ENCODE results near the gene GLIS1.

GLIS1 gene

DNA sequence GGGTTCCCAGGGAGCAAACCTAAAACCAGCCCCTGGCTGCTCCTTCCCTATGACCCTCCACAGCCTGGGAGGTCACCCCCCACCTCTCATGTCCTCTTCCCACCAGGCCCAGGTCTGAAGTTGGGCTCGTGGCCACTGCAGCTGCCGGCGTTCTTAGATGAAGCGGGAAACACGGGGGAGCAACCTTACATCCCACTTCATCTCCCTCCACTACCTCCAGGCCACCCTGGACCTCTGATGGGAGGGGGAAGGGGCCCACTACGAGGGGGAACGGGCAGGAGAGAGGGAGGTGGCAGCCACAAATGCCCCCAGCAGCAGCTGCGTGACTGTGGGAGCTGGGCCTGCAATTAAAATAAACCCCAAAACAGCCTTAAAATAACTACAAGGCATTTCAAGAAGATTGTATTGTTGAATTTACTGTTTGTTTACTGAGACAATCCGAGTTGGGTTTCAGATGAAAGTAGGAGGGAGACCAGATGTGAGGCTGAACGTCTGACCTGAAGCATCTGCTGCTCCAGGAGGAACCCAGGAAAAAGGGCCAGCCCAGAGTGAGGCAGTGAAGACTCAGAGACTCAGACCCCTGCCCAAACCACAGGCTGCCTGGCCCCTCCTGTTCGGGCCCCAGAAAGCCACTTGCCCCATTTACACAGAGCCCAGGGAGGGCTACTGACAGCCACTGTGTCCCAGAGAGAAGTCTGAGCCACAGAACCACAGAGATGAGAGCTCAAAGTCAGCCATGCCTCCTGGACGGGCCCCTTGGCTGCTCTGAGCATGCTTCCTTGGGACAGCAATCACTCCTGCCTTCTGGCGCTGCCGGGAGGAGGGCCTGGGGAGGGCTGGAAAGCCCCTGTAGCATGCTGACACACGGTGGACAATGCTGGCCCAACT lies 59.8 kb downstream of the GLIS1 start:
- no peak for DNase-seq (ENCODE audit: low read depth)

DNA sequence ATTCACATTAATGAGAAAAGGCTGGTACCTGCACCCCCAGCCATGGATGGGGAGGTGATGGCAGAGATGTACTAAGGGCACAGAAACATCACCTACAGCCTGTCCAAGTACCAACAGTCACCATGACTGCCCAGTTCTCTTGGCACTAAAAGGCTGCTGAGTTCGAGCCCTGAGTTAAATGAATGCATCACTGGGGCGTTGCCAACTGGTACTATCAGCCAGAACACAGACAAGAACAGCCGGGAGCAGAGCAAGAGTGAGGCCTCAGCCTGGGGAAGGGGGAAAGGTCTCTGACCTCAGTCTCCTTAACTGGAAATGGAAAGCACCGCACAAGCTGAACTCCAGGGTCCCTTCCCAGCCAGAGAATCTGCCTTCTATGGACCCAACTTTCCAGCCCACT lies 60.5 kb downstream of the GLIS1 start:
- no peak for DNase-seq (ENCODE audit: low read depth)

DNA sequence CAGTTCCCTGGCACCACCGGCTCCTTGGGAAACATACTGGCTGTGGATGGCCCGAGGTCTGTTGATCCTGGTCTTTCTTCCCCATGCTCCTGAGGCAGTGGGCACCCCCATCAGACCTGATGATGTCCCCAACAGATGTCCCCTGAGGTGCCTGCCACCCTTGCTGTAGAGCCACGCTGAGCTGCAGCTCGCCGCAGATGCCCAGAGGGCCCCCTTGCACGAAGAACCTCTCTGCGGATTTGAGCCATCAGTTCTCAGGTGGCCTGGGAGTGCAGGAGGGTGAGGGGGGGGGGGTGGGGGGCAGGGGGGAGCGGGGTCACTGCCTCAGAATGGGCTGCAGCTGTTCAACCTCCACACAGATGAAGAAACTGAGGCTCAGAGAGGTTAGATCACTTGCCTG lies 60.9 kb downstream of the GLIS1 start:
- DNase-seq (ENCODE audit: low read depth) = no peak

DNA sequence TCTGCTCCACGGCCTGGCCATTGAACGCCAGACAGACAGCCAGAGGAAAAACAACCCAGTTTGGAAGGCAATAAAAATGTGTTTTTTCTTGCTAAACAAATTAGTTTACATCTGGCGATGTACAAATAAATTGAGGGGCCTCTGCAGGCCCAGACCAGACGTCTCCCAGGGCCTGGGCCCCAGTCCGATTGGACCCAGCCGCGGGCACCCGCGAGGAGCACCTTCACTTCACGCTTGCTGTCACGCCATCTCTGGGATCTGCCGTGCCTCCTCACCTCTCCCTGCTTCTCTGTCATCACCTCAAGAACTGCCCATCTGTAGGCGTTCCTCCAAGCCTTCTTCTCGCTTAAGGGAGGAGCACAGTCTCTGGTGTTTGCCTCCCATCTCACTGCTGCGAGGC lies 61.5 kb downstream of the GLIS1 start:
- no peak for DNase-seq (ENCODE audit: low read depth)

DNA sequence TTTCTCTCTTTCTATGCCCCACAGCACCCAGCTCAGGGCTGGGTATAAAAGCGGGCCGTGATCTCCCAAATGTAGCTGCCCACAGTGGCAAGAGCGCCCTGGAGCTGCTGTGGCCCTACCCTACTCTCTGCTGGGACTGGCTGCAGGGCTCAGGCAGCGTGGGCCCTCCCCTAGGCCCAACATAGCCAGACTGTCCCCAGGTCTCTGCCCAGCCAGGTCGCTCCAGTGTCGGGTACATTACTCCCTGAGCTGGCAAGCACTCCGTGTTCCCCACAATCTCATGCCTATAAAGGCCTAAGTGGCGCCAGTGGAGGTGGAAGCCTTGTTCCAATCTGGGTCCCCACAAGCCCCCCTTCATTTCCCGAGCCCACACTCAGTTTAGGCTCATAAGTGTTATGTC lies 66.2 kb downstream of the GLIS1 start:
- no peak for DNase-seq (ENCODE audit: low read depth)

DNA sequence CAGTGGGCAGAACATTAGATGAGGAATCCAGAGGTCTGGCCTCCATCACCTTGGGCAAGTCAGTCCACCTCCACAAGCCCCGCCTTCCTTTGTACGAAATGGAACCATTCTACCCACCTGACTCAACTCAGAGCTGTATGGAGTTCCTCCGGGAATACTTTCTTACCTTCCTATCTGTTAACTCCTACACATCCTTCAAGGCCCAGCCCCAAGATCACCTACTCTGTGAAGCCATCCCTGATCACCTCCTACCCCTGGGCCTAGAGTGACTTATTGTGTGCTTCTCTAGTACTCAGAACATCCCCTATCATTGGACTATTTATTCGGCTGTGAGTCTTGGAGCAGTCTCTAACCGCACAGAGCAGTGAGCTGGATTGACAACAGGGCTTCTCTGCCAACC lies 66.7 kb downstream of the GLIS1 start:
- DNase-seq (ENCODE audit: low read depth) = no peak

DNA sequence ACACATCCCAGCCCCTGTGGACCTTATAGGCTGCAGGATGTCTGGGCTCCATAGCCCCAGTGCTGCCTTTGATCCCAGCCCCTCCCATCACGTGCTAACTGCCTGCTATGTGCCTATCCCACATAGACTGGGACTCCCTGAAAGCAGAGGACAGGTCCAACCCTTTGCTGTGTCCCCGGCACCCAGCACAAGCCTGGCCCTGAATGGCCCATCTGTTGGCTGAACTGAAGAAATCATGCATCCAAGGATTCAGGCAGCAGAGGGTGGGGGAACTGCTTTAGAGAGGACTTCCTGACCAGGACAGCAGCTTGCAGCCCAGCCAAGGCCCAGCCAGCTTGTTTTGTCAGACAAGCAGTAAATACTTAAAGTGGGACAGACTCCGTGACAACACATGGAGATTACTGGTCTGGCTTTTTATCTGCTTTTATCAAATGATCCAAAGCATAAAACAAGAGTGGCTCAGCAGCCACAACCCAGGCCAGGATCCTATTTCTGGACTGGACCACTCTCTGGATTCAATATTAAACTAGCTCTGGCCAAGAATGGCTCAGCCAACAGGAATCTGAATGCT lies 69.3 kb downstream of the GLIS1 start:
- no peak for DNase-seq (ENCODE audit: low read depth)

DNA sequence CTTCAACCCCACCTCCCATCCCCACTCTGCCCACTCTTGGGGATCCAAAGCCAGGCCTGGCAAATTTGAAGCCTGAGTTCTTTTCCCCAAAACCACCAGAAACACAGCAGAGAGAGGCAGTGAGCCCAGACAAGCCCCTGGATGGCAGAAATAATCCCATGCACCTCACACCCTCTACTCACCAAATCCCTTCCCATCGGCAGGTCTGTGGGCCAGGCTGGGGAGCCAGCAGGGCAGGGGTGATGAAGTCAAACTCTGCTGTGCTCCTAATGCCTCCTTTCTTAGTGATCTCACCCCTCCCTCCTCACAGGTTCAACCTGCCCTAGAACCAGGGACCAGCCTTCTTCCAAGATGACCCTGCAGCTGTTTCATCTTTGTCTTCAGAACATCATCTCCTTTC lies 72.4 kb downstream of the GLIS1 start:
- DNase-seq (ENCODE audit: low read depth) = no peak

DNA sequence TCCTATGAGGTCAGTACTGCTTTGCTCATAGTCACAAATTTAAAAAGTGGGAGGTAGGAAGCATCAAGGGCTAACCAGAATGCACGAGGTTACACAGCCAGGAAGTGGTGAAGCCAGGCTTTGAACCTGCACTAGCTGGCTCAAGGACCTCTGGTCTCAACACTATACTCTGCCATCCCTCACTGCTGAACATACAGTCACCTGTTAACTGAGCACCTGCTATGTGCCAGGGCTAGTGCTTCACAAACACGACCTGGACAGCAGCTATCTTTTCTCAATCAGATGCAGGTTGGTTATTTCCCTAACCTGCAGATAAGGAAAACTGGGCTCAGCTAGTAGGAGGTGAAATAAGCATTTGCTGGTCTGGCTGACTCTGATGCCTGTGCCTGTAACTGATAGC lies 73.0 kb downstream of the GLIS1 start:
- no peak for DNase-seq (ENCODE audit: low read depth)

DNA sequence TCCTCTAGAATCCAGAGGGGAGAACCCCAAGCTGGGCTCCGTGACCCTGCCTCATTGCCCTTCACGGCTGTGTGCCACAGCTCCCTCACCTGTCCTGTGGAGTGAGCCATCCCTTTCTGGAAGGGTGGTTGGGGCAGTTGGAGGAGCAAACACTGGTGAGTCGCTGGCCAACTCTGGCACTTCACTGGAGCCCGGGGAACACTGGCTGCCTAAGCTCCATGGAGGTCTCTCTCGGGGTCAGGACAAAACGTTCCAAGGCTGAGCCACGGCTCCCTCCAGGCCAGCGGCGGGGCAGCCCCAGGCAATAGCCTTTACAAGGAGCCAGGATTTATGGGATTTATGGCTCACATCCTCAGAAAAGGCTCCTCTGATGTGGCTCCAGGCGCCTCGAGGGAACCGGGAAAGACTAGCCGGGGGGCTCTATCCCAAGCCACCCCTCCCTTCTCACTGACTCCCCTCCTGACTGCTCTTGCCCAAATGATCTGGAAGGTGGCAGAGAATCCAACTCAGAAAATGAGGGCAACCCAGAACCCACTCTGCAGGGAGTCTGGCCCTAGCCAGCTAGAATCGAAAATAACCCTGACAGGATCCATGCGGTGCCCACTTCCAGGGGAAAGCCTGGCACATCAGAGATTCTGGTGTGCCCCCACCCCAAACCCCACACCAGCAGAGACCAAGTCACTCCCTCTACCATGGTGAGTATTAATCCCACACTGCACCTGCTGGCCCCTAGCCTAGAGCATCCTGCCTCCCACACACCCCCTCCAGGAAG lies 75.2 kb downstream of the GLIS1 start:
- DNase-seq (ENCODE audit: low read depth) = no peak

DNA sequence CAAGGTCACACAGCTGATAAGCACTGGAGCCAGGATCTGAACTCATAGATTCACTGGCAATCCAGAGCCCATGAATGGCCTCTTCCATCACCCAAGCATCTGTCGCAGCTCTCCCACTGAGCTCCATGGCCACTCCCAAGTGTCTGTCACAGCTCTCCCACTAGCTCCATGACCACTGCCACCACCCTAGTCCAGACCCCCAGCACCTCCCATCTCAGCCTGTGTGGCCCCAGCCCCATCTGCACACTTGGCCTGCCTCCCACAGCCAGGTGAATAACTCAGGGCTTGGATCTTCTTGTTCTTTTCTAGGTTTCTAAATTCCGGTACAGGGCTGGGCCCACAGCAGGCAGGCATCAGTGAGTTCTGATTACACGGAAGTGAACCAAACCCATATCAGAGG lies 76.0 kb downstream of the GLIS1 start:
- DNase-seq (ENCODE audit: low read depth) = no peak

DNA sequence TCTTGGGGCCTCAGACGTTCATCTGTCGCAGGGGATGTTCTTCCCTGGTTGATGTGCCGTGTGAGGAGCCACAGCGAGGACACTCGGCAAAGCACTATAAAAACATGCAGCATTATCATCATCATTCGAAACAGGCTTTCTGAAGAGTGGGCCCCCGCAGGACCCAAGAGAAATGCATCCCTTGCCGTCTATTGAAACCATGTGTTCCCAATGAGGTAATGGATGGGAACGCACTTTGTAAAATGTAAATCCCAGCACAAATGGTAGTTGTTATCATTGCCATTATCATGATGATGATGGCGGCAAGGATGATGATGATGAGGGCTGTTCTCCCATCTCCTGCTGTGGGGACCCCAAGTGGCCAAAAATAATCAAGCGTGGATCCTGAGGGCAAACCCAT lies 76.8 kb downstream of the GLIS1 start:
- DNase-seq (ENCODE audit: low read depth) = no peak

DNA sequence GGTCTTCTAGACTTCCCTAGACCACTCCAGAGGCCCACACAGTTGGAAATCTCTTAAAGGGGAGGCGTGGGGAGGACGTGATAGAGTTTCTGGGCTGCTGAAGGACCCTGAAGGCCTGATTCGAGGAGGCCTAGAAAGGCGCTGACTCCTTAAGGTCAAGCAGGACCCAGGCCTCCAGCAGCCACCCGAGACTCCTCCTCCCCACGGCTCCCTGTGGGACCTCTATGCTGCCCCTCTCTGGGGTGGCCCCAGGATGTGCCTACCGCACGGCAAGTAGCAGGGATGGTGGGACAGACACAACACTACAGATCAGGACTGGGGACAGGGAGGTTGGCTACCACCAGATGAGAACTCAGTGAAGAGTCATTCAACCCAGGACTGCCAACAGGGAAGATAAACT lies 77.5 kb downstream of the GLIS1 start:
- no peak for DNase-seq (ENCODE audit: low read depth)

DNA sequence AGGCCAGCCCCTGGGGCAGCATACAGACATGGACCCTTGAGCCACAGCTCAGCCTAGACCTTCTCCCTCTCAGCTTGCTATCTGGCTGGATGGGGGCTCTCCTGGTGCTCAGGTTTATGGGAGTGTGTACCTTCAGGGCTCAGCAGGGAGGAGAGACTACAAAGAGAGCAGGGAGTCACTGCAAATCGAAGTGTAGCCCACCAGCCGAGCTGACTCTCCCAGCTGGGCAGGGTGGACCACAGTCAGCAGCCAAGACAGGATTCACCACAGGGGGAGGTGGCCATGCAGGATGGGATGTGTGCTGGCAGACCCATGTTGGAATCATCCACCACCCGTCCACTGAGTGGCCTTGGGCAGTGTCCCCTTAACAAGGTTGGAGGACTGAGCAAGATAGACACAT lies 78.3 kb downstream of the GLIS1 start:
- DNase-seq (ENCODE audit: low read depth) = no peak

DNA sequence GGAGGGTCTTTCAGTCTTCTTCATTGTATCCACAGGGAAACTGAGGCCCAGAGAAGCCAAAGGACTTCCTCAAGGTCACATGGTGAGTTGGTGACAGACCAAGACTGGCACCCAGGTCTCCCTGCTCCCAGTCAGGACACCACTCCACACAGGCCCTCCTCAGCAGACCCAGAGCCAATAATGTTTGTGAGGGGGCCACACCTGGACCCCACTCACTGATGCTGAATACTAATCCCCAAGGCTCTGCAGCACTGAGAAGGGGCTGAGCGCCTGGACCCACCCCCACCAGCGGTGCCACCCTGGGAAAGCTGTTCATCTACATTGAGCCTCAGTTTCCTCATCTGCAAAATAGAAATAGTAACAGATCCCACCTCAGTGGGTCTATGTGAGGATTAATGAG lies 79.5 kb downstream of the GLIS1 start:
- no peak for DNase-seq (ENCODE audit: low read depth)

DNA sequence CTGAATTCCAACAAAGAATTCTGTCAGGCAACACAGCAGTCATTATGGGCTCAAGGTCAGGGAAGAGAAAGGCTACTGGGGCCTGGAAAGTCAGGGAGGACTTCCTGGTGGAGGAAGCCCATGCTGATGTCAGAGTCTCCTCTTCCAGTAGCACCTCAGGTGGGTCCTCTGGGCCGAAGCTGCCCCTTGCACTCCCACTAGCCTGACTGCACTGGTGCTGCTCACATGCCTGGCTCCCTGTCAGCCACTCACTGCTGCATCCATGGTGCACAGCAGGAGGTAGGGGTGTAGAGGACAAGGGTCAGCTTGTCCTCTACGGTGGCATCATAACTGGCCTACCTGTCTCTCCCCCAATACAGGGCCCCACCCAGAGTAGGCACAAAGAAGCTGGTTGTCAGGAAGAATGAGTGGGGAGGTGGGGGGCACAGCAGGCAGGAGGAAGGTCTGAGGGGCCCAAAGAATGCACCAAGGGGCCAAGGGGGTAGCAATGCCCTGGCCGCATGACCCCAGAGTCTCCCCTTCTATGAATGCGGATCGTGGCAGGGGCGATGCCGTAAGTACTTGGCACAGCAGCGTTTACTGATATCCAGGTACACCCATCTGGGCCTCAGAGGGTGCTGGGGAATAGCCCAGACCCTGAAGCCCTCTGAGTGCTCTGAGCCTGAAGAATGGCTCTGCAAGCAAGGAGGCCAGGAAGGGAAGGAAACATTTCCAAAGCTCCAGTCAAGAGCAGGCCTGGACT lies 80.3 kb downstream of the GLIS1 start:
- DNase-seq (ENCODE audit: low read depth) = no peak

DNA sequence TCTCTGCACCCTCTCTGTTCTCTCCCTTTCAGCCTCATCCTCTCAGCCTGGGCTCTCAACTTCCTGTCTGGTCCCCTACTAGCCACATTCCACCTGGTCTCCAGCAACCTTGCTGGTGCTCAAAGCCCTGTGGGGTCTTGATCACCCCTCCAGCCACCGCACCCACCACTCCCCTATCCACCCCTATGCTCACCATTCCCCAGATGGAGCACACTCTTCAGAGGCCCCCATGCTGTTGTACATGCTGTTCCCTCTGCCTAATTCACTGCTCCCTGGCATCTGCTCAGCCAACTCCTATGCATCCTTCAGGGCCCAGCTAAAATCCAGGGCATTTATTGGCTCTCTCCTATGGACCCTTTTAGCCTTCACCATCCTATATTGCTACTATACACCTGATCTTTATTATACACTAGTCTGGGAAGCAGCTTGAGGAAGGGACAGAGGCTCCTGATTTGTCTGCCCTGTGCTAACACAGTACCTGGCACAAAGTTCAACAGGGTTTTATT lies 81.0 kb downstream of the GLIS1 start:
- DNase-seq (ENCODE audit: low read depth) = no peak

DNA sequence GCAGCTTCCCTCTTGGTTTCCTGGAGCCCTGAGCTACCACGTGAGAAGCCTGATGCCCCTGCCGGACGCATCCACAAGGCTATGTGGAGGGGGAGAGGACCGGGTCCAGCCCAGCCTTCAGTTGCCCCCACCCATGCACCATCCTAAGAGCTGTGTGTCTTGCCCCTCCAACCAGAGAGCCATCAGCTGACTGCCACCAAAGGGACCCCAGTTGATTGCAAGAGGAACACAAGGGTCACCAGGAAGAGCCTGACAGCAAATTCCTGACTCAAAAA lies 81.5 kb downstream of the GLIS1 start:
- DNase-seq (ENCODE audit: low read depth) = no peak

DNA sequence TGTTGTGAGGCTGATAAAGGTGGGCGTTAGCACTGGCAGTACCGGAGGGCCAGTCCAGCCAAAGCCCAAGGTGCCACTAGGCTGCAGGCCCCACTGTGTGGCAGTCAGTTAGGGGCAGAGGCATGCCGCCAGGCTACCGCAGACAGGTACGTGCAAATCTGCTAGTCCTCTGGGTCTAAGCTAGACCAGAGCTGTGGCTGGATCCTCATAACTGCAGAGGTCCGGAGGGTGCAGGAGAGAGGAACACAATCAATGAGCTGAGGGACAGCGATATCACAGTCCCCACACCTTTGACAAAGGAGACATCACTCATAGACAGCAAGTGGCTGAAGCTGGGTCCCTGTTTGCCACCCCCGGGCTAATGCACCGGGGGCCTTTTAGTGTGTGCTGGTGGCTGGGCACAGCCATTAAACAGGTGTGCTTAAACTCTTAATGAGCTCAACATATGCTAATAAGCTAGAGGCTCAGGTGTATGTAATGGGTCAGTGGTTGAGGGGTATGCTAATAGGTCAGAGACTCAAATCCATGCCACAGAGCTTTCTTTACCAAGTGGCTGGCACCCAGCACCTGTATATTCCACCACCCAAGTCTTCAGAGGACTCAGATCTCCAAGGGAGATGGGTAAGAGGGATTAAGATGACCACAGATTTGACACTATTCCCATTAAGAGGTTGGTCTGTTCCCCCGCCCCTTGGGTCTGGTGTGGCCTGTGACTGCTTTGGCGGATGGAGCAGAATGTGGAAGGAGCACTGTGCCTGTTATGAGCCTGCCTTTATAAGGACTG lies 82.0 kb downstream of the GLIS1 start:
- no peak for DNase-seq (ENCODE audit: low read depth)

DNA sequence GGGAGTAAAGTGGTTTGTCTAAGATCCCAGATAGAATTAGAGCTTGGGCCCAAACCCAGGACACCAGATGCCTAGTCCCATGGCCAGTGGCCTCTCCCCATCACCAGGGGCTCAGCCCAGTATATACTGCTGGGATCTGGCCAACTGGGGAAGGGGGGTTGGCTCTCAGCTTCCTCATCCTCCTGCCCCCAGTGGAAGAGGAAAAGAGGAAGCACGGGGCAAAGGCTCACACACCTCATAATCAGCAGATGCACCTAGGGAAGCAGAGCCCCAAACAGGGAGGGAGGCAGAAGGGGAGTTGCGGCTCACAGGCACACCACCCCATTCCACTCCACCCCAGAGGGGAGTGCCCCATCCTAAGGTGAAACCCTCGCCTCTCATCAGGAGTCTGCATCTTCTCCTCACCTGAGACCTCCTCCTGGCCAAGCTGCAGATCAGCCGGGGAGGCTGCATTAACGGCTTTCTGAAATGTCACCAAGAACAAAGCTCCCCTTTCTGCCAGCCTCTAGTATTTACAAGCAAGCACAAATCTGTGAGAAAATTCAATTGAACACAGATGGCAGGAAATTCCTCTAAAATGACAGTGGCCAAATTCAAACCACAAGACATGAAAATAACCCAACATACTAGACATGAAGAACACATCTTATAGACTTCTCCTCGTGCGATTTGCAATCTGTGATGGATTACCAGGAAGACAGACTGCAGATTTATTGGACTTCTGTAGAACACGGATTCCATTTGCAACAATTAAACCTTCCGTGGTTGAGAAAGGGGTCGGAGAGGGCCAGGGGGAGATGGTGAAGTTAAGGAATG lies 82.8 kb downstream of the GLIS1 start:
- DNase-seq (ENCODE audit: low read depth) = peak; percentile 37

All from non-pigmented ciliary epithelial cell (primary cell).